ENCODE data around the gene AMN. TPM values are rescaled to one million over a fixed set of nuclear protein-coding genes. Genes with fewer than 3 reads are reported as not detected.

AMN gene
- total RNA-seq, 1 donor from 2014 or later, result 0.40 TPM

GRCh38 chr14:102909462-102909861 lies 13.0 kb upstream of the AMN start:
- intact Hi-C loops (cut with DNase I), result no loop called here
- DNase-seq (ENCODE audit: low spot score), result no peak
- no peak for ATAC-seq

- DNase-seq (ENCODE audit: low spot score) (no peak), ATAC-seq (no peak)
- intact Hi-C loops (cut with DNase I), result loop anchor here (10.0 kb wide), 1 partner anchor 215 kb away; no protein-coding TSS in a partner anchor
These were observed 12.6 kb upstream of the AMN start for GRCh38 chr14:102909911-102910310.

GRCh38 chr14:102910442-102910841 lies 12.0 kb upstream of the AMN start:
- intact Hi-C loops (cut with DNase I), result loop anchor here (10.0 kb wide), 1 partner anchor 216 kb away; no protein-coding TSS in a partner anchor
- DNase-seq (ENCODE audit: low spot score) (no peak), ATAC-seq (no peak)

GRCh38 chr14:102911541-102911951 lies 10.9 kb upstream of the AMN start:
- ATAC-seq, result peak; percentile 26
- peak; percentile 55 for DNase-seq (ENCODE audit: low spot score)
- intact Hi-C loops (cut with DNase I), result loop anchor here (10.0 kb wide), 1 partner anchor 217 kb away; no protein-coding TSS in a partner anchor

GRCh38 chr14:102911991-102912761 lies 10.3 kb upstream of the AMN start:
- intact Hi-C loops (cut with DNase I), result loop anchor here (10.0 kb wide), 1 partner anchor 217 kb away; no protein-coding TSS in a partner anchor
- no peak for ATAC-seq
- DNase-seq (ENCODE audit: low spot score), result peak; percentile 45

DNA sequence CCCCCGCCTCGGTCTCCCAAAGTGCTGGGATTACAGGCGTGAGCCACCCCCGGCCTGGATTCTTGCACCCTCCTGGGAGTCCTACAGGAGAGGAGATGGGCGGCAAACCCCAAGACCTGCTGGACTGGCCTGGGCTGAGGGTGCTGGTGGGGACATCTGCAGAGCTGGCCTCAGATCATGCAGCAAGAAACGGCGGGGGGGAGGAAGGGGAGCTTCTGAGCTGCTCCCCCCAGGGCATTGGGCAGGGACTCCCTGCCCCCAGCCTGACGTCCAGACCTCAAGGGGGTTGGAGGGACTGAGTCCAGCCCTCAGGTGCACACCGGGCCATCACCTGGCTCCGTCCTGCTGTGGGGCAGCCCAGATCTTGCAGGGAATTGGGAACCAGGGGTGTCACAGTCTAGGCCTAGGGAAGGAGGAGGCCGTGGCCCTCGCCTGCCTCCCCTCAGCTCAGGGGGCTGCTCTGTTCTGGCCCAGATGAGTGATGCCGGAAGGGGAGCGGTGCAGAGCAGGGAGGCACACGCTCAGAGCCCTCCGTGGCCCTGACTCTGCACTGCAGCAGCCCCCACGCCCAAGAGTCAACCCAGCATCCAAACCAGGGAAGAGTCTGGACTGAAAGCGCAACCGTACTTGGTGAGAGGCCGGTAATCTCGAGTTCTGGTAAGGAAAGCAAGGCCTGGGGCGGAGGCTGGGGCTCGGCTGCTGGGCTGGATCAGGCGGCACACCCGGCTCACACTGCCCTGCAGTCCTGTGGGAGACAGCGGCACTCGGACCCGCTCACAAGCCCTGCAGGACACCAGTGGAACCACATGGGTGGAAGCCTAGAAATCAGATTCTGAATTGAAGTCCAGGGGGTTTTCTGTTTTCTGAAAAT lies 8.9 kb upstream of the AMN start:
- intact Hi-C loops (cut with DNase I), result loop anchor here (10.0 kb wide), 1 partner anchor 219 kb away; no protein-coding TSS in a partner anchor
- no peak for ATAC-seq
- peak; percentile 52 for DNase-seq (ENCODE audit: low spot score)

DNA sequence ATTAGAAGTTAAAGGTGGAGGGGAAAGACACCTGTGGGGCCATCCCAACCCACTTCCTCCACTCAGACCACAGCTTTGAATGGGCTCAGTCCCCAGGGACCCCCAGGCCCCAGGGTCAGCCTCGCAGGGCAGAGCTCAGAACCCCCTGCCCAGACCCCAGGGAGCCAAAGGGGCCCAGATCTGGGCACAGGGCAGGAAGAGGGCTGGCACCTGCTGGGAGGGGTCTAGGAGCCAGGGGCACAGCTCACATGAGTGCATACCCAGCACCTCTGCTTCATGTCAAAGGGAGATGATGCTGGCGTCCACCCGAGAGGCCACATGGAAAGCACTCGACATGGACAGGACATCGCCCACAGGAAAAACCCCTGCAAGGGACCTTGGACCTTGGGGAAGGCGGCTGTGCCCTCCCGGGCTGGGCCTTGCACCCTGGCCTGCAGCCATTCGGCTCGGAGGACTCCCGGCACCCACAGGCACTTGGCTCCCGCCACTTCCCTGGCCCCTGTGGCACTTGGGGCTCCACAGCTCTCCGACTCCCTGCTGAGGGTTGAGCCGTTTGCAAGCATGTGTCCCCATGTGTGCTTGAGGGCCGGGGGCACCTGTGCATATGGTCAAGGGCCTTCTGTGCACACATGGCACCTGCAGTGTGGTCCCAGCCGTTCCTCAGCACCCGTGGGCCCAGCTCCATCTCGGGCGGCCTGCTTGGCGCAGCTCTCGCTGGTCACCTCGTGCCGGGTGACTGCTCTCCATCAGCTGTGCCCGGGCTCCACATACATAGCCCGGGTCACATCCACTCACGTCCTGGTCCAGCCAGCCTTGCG lies 7.8 kb upstream of the AMN start:
- no peak for ATAC-seq
- intact Hi-C loops (cut with DNase I), result loop anchor here (10.0 kb wide), 1 partner anchor 220 kb away; no protein-coding TSS in a partner anchor

DNA sequence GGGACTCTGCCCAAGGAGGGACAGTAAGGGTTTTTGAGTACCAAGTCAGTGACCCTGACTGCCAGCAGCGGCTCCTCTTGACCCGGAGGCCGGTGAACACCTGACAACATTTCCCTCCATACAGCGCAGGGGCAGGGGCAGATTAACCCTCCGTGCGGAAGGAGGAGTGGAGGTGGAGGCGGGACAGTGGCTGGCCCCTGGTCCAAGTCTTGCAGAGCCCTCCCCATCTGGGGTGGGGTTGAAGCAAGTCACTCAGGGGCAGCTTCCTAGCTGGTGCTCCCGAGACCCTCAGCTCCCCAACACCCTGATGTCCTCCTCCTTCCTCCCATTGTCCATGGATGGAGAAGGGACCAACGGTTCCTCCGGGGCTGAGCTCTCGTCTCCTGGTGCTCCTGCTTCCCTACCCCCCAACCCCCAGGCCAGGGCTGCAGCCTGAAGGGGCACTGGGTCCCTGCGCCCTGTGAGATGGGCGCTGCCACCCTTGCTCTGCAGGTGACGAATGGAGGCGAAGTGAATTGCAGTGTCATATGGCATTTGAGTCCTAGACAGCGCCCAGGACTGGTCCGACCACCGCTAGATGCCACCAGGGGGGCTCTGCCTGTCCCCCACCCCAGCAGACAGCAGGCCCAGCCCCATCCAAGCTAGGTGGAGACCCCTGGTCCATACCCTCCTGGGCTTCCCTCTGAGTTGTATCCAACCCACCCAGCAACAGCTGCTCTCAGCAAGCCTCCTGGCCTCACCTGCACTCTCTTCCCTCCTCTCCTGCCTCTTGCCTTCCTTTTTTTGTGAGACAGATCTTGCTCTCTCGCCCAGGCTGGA lies 7.0 kb upstream of the AMN start:
- DNase-seq (ENCODE audit: low spot score), result no peak
- no peak for ATAC-seq
- intact Hi-C loops (cut with DNase I), result loop anchor here (10.0 kb wide), 1 partner anchor 221 kb away; no protein-coding TSS in a partner anchor

More for the DNA sequence above, 7.8 kb upstream of the AMN start:
- DNase-seq (ENCODE audit: low spot score), result no peak

DNA sequence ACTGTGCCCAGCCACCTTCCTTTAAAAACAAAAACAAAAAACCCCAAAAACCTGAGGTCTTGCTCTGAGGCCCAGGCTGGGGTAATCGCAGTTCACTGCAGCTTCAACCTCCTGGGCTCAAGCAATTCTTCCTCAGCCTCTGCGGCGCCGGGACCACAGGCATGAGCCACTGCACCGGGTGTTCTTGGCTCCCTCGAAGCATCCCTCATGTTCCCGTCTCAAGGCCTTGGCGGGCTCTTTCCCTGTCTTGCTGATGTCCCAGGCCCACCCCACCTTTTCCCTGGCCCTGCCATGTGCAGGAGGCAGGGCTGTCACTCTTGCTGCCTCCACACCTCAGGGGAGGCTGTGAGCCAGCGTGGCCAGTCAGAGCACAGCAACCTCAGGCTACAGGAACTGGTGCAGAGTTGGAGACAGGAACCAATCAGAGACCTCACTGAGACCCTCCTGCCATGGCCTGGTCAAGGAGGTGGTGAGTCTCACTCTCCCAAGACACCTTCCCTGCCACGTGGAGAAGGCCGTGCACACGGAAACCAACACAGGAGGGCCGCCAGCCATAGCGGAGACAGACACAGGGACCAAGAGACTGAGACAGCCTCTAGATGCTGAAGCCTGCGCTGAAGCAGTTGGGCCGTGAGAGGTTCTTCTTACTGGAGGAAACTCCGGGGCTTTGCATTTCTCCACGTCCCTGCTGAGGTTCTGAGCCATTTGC lies 6.0 kb upstream of the AMN start:
- DNase-seq (ENCODE audit: low spot score) (no peak), ATAC-seq (no peak)
- intact Hi-C loops (cut with DNase I), result loop anchor here (10.0 kb wide), 1 partner anchor 222 kb away; no protein-coding TSS in a partner anchor

DNA sequence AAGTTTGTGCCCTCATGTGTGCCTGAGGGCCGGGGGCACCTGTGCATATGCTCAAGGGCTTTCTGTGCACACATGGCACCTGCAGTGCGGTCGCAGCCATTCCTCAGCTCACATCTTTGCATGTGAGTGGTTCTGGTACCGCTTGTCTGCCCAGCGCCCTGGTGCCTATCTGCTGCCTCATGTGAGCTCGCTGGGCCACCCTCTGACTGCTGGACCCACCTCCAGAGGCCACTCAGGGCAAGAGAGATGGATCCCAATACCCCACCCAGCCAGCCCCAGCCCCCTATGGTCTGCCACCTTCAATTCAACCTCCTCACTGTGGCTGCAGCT lies 5.4 kb upstream of the AMN start:
- DNase-seq (ENCODE audit: low spot score) (no peak), ATAC-seq (no peak)
- intact Hi-C loops (cut with DNase I), result loop anchor here (10.0 kb wide), 1 partner anchor 222 kb away; no protein-coding TSS in a partner anchor

GRCh38 chr14:102917469-102918211 lies 4.8 kb upstream of the AMN start:
- DNase-seq (ENCODE audit: low spot score), result peak; percentile 77
- ATAC-seq, result peak; percentile 56
- intact Hi-C loops (cut with DNase I), result loop anchor here (10.0 kb wide), 1 partner anchor 223 kb away; no protein-coding TSS in a partner anchor

DNA sequence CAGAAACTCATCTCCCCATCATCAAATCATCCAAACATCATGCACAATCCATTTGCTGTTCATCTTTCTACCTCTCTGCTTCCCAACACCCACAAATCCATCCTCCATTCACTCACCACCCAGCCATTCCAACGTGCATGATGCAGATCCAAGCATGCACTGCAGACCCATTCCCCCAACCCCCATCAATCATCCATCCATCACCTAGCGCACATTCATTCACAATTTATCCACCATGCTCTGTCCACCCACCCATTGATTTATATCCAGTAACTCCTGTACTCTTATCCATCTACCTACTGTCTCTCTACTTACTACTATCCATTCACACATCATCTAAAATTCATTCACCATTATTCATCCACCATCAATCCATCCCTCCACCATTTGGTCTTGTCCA lies 4.0 kb upstream of the AMN start:
- intact Hi-C loops (cut with DNase I), result loop anchor here (10.0 kb wide), 1 partner anchor 224 kb away; no protein-coding TSS in a partner anchor

DNA sequence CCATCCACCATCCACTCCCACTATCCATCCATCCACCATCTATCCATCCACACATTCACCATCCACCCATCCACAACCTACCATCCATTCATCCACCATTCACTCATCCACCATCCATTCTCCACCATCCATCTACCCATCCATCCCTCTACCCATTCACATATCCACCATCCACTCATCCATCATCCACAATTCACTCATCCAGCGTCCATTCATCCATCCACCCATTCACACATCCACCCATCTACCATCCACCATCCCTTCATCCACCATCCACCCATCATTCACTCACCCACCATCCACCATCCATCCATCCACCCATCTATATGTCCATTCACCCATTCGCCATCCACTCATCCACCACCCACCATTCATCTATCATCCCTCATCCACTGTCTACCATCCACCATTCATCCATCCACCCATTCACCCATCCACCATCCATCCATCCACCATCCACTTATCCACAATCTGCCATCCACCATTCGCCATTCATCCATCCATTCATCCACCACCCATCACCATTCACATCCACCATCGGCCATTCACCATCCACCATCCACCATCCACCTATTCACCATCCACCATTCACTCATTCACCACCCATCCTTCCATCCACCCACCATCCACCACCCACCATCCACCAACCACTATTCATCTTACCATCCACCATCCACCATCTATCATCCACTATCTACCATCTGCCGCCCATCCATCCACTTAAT lies 2.0 kb upstream of the AMN start:
- DNase-seq (ENCODE audit: low spot score) (no peak), ATAC-seq (no peak)
- intact Hi-C loops (cut with DNase I), result loop anchor here (10.0 kb wide), 1 partner anchor 146 kb away; the partner anchor contains the start of gene TRAF3

More for the DNA sequence above, 4.0 kb upstream of the AMN start:
- DNase-seq (ENCODE audit: low spot score) (no peak), ATAC-seq (no peak)

DNA sequence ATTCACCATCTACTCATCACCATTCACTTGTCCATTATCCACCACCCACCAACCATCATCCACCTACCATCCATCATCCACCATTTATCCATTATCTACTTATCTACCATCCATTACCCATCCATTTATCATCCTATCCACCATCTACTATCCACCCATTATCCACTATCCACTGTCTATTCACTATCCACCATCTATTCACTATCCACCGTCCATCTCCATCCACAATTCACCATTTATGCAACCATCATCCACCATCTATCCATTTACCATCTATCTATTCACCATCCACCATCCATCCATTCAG lies 1.5 kb upstream of the AMN start:
- intact Hi-C loops (cut with DNase I), result loop anchor here (10.0 kb wide), 1 partner anchor 146 kb away; the partner anchor contains the start of gene TRAF3
- no peak for DNase-seq (ENCODE audit: low spot score)
- no peak for ATAC-seq

GRCh38 chr14:102923201-102923924 lies 900 bp downstream of the AMN start:
- ATAC-seq (no peak), DNase-seq (ENCODE audit: low spot score) (no peak)
- intact Hi-C loops (cut with DNase I), result loop anchor here (10.0 kb wide), 1 partner anchor 149 kb away; the partner anchor contains the start of gene TRAF3
